Uterus (tissue), 4 donors: ENCODE measurements around the gene TRPC5OS. TPM values are rescaled to one million over a fixed set of nuclear protein-coding genes. Genes with fewer than 3 reads are reported as not detected.

Experiments
- DNase-seq, 2 donors: peaks; one replicate each; pipeline ENCODE4 v3.0.0-alpha.2; 2019 to 2020
- H3K27ac ChIP-seq, 2 donors: fragments of 200-600 bp; sonication (generic); 1 replicate in 1 of 2; 2 replicates in 1 of 2; pipeline ENCODE4 v1.5.1; 2016 to 2018
- H3K27me3 ChIP-seq, 2 donors: fragments of 200-600 bp; sonication (generic); one replicate each; pipeline ENCODE4 v1.5.1; 2018 to 2019; ENCODE audit warnings: control low read depth in 1 of 2
- H3K36me3 ChIP-seq, 2 donors: fragments of 200-600 bp; sonication (generic); one replicate each; pipeline ENCODE4 v1.5.1; 2019; ENCODE audit warnings: control low read depth in 1 of 2
- H3K4me1 ChIP-seq, 2 donors: fragments of 200-600 bp; sonication (generic); one replicate each; pipeline ENCODE4 v1.5.1; 2018 to 2019; ENCODE audit warnings: control low read depth in 1 of 2
- H3K4me3 ChIP-seq, 2 donors: fragments of 200-600 bp; sonication (generic); 1 replicate in 1 of 2; 2 replicates in 1 of 2; pipeline ENCODE4 v1.5.1; 2018 to 2019; ENCODE audit warnings: mild to moderate bottlenecking in 1 of 2
- H3K9me3 ChIP-seq, 2 donors: fragments of 200-600 bp; sonication (generic); one replicate each; pipeline ENCODE4 v1.5.1; 2019; ENCODE audit warnings: control low read depth in 1 of 2
- POLR2A ChIP-seq, 2 donors: fragments of 450-650 bp; IDR thresholded peaks; one replicate each; pipeline ENCODE4 v1.6.1; 2016; ENCODE audit warnings: antibody characterized with exemption in 2 of 2, mild to moderate bottlenecking in 1 of 2, moderate library complexity in 1 of 2
- intact Hi-C: fragments of 100-400 bp; cut with DNase I; formaldehyde crosslinking; loops from one replicate; pipeline ENCODE4 v1.15.1; 2023; ENCODE audit warnings: low total_unique reads
- total RNA-seq, 4 donors: library from RNA; depleted of rRNA in 3 of 4; stranded (reverse); fragments of >200 nt in 3 of 4; gene quantifications; one replicate each; pipeline versions ENCODE4 v1.1.0 to v1.2.4, GENCODE V29; 2014 to 2023
- TF ChIP-seq, protein P1 (sequence below), 4 experiments: fragments of 200-600 bp in 2 of 4; fragments of 450-650 bp in 2 of 4; sonication (generic) in 2 of 4; IDR thresholded peaks; one replicate each; pipeline ENCODE4 v1.5.1; 2016 to 2019; ENCODE audit warnings: antibody characterized with exemption in 4 of 4, mild to moderate bottlenecking in 2 of 4, moderate library complexity in 1 of 4
- donor health status: DM: yes; HTN: yes; CAD: no.

TRPC5OS gene
- total RNA-seq: not detected

GRCh38 chrX:111875881-111876280 lies at the start of gene TRPC5OS:
Gene TRPC5OS (plus strand): TSS chrX:111876181. CDS start chrX:111901850, 25,669 bp downstream.
- Histone ChIP-seq H3K4me1 (no peaks in the 10 kb centered on the region), H3K36me3 (no peaks in the 10 kb centered on the region), H3K4me3 (no peak within 1 kb of the TSS), H3K27me3 (no peaks in the 10 kb centered on the region), H3K9me3 (no peaks in the 10 kb centered on the region), H3K27ac (no peak within 1 kb of the TSS)
- DNase-seq: no peak
- no peak for TF ChIP-seq POLR2A (IDR thresholded peaks at IDR 0.05)
- TF ChIP-seq, protein P1, sequence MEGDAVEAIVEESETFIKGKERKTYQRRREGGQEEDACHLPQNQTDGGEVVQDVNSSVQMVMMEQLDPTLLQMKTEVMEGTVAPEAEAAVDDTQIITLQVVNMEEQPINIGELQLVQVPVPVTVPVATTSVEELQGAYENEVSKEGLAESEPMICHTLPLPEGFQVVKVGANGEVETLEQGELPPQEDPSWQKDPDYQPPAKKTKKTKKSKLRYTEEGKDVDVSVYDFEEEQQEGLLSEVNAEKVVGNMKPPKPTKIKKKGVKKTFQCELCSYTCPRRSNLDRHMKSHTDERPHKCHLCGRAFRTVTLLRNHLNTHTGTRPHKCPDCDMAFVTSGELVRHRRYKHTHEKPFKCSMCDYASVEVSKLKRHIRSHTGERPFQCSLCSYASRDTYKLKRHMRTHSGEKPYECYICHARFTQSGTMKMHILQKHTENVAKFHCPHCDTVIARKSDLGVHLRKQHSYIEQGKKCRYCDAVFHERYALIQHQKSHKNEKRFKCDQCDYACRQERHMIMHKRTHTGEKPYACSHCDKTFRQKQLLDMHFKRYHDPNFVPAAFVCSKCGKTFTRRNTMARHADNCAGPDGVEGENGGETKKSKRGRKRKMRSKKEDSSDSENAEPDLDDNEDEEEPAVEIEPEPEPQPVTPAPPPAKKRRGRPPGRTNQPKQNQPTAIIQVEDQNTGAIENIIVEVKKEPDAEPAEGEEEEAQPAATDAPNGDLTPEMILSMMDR (IDR thresholded peaks at IDR 0.05): no peak
- intact Hi-C loops: no loop called here

DNA sequence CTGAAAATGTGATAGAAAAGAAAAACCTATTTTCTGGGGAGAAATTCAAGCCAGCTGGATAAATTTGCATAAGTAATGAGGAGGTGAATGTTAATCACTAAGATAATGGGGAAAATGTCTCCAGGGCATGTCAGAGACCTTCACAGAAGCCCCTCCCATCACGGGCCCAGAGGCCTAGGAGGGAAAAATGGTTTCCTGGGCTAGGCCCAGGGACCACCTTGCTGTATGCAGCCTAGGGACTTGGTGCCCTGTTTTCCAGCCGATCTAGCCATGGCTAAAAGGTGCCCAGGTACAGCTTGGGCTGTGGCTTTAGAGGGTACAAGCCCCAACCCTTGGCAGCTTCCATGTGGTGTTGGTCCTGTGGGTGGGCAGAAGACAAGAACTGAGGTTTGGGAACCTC lies 46.6 kb upstream of the TRPC5OS start:
- Histone ChIP-seq H3K36me3 (no peaks in the 10 kb centered on the region), H3K4me3 (no peak overlapping the region), H3K27ac (no peak overlapping the region), H3K27me3 (no peaks in the 10 kb centered on the region), H3K9me3 (no peaks in the 10 kb centered on the region), H3K4me1 (no peaks in the 10 kb centered on the region)
- no peak for DNase-seq
- TF ChIP-seq, protein P1 (IDR thresholded peaks at IDR 0.05): no peak
- no peak for TF ChIP-seq POLR2A (IDR thresholded peaks at IDR 0.05)
- intact Hi-C loops: no loop called here

DNA sequence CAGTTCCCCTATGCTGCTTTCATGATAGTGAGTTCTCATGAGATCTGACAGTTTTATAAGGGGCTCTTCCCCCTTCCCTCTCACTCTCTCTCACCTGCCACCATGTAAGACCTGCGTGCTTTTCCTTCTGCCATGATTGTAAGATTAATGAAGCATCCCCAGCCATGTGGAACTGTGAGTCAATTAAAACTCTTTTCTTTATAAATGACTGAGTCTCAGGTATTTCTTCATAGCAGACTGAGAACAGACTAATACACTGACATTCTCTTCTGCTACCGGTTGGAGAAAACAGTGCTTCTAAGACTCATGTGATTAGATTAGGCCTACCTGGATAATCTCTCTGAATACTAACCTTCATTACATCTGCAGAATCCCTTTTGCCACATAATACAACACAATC lies 45.4 kb upstream of the TRPC5OS start:
- H3K27me3 ChIP-seq: no peaks in the 10 kb centered on the region
- TF ChIP-seq POLR2A (IDR thresholded peaks at IDR 0.05): no peak
- TF ChIP-seq, protein P1 (IDR thresholded peaks at IDR 0.05): no peak
- intact Hi-C loops: no loop called here
- no peaks in the 10 kb centered on the region for H3K4me1 ChIP-seq
- DNase-seq: no peak
- H3K4me3 ChIP-seq: no peak overlapping the region
- no peaks in the 10 kb centered on the region for H3K9me3 ChIP-seq
- H3K27ac ChIP-seq: no peak overlapping the region
- H3K36me3 ChIP-seq: no peaks in the 10 kb centered on the region

DNA sequence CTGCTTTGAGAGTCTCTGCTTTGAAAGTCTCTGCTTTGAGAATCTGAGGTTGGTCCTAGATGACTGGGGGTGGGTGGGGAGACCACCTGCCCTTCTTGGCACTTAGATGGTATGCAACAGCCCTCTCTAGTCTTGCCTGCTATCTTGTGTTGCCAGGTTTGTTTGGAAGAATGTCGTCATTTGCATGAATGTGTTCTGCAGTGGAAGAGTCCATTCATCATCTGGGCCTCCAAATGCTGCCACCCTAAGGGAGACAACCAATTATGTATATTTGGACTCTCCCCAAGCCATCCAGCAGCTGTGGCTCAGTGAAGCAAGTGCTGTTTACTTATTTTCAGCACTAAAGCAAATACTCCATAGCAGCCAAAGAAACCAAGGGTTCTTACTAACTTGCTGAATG lies 44.6 kb upstream of the TRPC5OS start:
- no peaks in the 10 kb centered on the region for H3K9me3 ChIP-seq
- no peak for TF ChIP-seq POLR2A (IDR thresholded peaks at IDR 0.05)
- no peak overlapping the region for H3K27ac ChIP-seq
- DNase-seq: no peak
- intact Hi-C loops: no loop called here
- no peaks in the 10 kb centered on the region for H3K4me1 ChIP-seq
- no peak overlapping the region for H3K4me3 ChIP-seq
- no peaks in the 10 kb centered on the region for H3K27me3 ChIP-seq
- H3K36me3 ChIP-seq: no peaks in the 10 kb centered on the region

DNA sequence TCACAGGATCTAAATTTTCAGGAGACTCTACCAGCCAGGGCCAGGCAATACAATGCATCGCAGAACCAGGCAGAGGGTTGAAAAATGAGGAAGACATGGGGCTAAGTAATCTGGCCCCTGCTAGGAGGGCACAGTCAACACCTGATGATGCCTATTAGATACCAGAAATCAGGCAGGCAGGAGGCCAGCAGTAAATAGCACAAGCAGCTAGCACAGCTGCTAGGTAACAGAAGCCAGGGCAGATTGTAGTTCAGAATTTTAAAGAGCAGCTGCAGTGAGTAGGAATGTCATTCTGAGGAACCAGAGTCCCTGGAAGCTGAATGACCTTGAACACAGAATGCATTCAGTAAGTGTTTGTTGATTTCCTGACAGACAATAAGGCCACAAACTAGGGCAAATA lies 38.8 kb upstream of the TRPC5OS start:
- H3K4me1 ChIP-seq: no peaks in the 10 kb centered on the region
- intact Hi-C loops: no loop called here
- H3K36me3 ChIP-seq: no peaks in the 10 kb centered on the region
- H3K9me3 ChIP-seq: no peaks in the 10 kb centered on the region
- H3K27me3 ChIP-seq: no peaks in the 10 kb centered on the region
- H3K27ac ChIP-seq: no peak overlapping the region
- TF ChIP-seq, protein P1 (IDR thresholded peaks at IDR 0.05): no peak
- no peak for TF ChIP-seq POLR2A (IDR thresholded peaks at IDR 0.05)
- no peak for DNase-seq
- H3K4me3 ChIP-seq: no peak overlapping the region

- Histone ChIP-seq H3K4me3 (no peak overlapping the region), H3K36me3 (no peaks in the 10 kb centered on the region), H3K27me3 (no peaks in the 10 kb centered on the region), H3K4me1 (no peaks in the 10 kb centered on the region), H3K9me3 (no peaks in the 10 kb centered on the region), H3K27ac (no peak overlapping the region)
- intact Hi-C loops: no loop called here
- DNase-seq: no peak
- TF ChIP-seq, protein P1 (IDR thresholded peaks at IDR 0.05): no peak
- TF ChIP-seq POLR2A (IDR thresholded peaks at IDR 0.05): no peak
Measured at GRCh38 chrX:111847491-111848133, 28.4 kb upstream of the TRPC5OS start.
